ENCODE results near the gene SH3PXD2B.
"Not testable (repeated sequence)": the region's sequence is repeated elsewhere in the genome, so short reads cannot be mapped to it uniquely, and the experiment has no call there.

Gene SH3PXD2B

DNA sequence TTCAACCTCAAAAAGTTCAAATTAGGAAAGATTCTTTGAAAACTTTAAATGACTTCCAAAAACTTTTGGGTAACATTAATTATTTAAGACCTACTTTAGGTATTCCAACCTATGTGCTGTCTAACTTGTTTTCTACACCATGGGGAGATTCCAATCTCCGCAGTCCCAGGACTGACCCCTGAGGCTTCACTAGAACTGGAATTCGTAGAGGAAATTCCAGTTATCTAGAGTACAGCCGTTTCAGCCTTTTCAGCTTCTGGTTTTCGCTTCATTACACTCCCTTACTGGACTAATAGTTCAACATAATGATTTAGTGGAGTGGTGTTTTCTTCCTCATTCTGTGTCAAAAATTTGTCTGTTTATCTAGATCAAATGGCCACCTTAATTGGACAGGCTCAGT is 55.7 kb downstream of the SH3PXD2B start:
- not testable (repeated sequence) for DNase-seq

DNA sequence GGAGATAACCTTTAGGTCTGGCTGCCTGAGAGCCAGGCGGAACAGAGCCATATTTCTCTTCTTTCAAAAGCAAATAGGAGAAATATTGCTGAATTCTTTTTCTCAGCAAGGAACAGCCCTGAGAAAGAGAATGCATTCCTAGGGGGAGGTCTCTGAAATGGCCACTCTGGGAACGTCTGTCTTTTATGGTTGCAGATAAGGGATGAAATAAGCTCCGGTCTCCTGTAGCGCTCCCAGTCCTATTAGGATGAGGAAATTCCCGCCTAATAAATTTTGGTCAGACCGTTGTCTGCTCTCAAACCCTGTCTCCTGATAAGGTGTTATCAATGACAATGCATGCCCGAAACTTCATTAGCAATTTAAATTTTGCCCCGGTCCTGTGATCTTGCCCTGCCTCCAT is 57.3 kb downstream of the SH3PXD2B start:
- not testable (repeated sequence) for DNase-seq

DNA sequence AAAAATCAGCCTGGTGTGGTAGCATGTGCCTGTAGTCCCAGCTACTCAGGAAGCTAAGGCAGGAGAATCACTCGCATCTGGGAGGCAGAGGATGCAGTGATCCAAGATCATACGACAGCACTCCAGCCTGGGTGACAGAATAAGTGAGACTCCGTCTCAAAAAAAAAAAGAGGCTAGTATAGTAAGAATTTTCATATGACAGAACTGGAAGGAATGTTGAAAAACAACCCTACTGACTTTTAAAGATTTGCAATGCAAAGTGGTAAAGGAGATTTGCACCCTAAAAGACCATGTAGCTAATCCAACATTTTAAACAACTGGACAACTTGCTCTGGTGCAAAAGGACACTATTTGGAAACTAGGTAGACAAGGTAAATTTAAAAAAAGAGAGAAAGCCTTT is 58.1 kb downstream of the SH3PXD2B start:
- DNase-seq = no peak

DNA sequence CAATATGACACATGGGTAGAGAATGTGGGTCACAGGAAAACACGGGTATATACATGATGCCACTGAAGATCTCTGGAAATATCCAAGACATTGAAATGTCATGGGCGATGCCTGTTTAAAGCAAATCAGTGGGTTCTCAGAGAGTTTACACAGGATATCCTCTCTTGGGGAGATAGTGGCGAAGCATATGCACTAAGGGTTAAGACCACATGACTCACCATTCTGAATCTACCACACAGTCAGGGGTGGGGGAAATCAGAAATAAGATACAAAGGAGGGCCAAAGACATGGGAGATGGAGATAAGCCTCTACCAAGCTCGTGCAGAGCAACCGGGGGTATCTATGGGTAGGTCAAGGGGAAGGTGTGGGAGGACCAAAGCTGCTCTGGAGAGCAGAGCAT is 58.8 kb downstream of the SH3PXD2B start:
- no peak for DNase-seq

DNA sequence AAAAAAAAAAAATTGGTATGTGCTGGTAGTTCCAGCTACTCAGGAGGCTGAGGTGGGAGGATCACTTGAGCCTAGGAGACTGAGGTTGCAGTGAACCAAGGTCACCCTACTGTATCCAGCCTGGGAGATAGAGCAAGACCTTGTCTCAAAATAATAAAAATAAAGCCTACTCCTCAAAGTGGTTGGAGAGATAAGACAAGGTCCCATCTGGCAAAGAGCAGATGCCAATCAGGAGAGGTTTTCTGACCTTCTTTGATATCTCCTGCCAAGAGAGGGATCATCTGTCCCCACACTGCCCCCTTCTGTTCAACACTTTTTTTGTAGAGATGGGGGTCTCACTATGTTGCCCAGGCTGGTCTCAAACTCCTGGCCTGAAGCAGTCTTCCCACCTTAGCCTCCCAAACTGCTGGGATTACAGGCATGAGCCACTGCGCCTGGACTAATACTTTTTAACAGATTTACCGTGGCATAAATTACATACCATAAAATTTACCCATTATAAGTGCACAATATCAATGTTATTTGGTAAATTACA is 64.7 kb downstream of the SH3PXD2B start:
- DNase-seq = no peak

DNA sequence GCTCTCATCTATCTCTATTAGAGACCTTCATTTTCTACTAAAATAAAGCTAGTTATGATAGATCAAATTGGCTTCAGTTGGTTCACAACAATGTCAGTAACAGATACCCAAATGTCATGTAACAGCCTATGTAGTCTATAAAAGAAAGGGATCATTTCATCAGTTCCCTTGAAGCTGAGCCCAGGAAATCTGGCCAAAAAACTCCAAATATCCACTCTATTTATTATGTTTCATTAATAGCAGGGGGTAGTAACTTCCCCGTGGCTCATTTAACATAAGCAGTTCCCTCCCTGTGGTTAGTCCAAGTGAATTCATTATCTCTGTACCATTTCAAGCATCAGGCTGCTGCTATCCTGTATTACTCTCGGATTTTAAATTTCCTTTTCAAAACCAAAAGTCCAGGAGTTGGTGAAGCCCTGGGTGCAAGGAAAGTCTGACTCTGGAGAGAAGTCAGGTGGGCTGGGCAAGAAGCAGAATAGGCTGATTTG is 66.0 kb downstream of the SH3PXD2B start:
- DNase-seq = no peak

DNA sequence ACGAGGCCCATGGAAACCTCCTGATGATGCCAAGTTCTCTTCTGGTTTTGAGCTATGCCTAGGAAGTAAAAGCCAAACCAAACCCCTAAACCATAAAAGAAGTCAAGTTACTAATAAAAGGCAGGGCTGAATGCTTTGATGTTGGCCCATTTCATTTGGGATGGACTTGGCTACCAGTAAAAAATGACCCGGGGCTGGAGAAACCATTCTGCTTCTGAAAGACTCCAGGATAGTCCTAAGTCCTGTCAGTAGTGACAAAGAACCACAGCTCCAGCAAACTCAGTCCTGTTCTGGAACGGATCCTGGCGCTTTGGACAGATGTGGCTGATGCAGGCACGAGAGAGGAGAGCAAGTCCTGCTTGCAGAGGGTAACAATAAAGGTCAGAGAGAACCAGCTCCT is 68.6 kb downstream of the SH3PXD2B start:
- DNase-seq = no peak

DNA sequence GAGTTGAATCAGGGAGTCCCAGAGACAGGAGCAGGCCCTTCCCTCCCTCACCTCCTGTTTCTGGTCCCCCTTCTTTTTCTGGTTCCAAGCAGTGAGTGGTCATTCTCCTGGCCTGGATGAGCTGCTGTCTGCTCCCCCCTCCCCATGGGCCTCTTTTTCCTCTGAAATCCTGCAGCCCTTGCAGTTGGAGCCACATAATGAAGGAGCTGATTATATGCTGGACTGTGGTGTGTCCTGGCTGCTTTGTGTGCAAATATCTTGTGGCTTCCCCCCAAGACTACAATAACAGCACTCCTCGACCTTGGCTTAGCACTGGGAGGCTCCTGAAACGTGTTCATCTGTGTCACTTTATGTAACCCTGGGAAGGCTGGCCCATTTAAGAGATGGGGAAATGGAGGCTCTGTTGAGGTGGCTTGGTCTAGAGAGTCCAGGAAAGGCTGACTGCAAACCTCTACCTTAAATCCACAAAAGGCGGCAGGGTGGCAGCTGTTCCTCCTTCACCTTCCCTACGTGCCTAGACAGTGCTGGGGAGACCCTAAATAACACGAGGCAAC is 69.2 kb downstream of the SH3PXD2B start:
- DNase-seq = no peak

DNA sequence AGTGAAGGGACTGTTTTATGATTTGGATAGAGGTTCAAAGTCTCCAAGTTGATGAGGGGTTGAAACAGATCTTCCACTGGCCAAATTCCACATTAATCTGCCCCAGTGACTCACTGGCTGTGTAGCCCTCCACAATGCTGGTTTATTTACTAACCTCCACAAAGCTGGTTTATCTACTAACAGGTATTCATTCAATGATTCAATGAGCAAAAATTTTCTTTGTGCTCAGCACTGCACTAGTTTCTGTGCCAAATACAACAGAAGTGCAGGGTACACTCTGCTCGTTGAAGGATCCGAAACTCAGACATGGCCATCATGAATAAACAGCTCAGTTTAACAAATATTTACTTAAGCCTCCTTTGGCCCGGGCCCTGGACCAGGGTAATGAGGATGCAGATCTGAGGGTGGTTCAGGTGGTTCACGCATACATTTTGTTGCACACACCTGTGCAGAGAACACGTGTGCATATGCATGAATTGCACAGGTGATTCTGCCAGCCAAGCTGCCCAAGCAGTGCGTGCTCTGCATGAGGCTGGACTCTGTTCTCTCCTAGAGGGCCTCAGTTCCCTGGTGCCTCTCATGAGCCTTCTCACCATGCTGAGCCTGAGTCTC is 71.0 kb downstream of the SH3PXD2B start:
- no peak for DNase-seq

DNA sequence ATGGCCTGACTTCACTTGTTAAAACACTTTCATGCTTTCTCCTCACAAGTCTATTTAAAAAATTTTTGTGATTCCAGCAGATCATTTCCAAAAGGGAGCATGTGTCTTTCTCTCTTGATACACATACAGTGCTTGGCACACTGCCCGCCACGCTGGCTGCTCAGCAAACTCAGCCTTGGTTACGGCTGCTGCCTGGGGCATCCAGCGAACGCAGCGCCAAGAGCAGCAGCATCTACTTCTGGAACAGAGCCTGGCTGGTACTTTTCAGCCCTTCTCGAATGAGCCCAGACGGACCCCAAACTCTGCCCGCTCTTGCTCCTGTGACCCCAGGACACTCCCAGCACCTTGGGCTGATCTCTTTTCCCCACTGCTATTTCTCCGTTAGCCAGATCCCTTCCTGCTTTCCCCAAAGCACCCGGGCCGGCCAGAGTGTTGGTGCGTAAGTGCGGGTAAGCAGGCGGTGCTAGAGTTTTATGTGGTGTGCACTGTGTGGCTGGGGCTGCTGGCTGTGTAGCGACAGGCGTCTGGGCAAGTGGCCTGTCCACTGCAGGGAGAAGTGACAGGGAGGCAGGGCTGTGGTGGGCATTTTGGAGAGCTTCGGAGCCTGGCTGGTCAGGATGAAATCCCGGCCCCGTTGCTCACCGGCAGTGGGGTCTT is 73.2 kb downstream of the SH3PXD2B start:
- DNase-seq = no peak

DNA sequence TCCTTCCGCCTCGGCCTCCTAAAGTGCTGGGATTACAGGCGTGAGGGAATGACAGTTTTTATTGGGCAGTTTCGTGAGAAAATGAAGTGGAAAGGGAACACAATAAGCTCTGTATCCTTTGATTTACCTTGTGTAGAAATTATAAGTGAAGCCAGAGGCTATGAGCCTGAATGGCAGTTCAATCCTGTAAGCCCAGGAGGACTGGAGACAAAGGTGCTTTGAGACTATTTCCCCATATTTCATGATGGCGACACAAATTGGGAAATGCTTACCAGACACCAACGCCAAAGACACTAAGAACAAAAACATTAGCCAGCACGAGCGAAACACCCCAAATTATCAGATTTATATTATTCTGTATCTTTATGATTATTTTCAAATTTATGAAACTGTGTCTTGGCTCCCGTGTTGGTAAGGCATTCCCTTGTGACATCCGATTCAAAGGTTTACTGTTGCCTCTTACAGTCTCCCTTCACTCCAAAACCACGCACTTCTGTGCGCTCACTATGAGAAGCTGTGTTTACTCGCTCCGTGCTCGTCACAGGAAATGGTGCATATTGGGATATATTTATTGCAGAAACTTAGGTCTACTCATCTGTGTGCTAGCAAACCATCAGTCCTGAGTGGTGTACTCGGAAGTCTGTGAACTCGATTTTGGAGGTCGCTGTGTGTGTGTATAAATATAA is 73.9 kb downstream of the SH3PXD2B start:
- DNase-seq = no peak

DNA sequence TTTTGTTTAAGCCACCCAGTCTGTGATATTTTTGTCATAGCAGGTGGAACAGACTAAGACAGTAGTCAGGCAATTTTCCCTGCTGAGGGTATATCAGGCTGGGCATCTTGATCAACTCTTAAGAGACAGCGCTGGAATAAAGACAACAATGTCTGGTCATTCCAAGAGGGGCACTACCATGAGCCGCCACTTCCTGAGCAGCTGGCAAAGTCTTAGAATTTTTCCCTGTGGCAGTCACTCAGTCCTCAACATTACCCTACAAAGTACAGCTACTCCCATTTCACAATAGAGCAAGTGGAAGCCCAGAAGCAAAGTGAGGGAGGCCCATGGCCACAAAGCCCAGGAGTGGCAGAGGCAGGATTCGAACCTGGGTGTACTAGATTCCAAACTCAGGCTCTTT is 74.8 kb downstream of the SH3PXD2B start:
- DNase-seq = no peak

DNA sequence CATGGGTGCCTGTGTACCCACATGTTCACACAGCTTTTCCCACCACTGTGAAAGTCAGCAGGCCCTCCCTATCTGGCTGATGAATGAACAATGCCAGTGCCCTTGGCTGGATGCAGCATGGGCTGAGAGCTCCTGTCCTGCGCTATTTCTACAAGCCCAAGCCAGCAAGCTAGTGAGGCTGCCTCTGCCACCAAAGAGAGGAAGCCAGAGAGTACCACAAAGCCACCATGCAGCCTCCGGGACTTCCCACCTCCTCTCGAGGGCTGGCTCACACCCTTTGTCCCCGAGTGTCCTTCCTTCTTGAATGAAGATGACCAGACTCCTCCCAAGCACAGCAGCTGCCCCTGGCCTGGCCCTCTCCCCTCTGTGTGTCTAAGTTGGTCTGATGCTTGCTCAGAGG is 76.5 kb downstream of the SH3PXD2B start:
- no peak for DNase-seq

DNA sequence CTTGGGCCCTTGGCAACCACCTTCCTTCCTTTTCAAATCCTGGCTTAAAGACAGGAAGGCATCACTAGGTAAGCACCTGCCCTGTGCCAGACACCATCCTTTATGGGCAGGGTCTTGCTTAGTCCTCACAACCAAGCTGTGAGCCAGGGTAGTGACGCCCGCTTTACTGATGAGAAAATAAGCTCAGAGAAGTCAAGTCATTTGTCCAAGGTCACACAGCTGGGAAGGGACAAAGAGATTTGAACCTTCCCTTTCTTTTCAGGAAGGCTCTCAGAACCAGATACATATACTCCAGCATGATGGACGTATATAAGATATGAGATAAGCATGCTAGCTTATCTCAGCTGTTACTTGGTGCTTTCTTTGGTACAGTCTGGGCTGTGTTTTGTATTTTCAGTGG is 76.9 kb downstream of the SH3PXD2B start:
- DNase-seq = no peak

DNA sequence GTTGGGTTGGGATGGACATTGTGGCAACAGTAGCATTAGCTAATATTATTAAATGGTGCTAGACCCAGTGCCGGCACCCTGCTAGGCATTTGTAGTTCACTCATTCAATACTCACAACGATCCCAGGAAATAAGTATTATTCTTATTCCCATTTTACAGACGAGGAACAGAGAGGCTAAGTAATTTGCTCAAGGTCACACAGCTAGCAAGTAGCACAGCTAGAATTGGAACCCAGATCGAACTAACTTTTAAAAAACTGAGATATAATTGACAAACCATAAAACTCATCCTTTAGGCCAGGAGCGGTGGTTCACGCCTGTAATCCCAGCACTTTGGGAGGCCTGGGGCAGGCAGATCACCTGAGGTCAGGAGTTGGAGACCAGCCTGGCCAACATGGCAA is 79.5 kb downstream of the SH3PXD2B start:
- DNase-seq = no peak

DNA sequence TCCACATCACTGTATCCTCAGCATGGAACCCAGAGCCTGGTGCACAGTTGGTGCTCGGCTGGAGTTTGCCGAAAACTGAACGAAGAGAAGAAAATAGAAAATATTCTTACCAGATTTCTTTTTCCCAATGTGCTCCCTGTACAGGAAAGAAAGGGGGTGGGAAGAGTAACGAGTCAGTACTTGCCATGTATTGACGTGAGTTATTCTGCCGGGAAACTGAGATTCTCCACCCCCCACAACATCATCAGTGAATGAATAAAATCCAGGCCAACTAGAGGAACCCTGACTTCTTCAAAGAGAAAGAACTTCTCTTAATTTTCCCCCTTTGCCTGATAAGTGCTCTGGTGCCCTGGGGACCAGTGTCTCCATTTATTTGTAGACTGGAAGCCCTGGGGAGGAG is 80.6 kb downstream of the SH3PXD2B start:
- DNase-seq = no peak

DNA sequence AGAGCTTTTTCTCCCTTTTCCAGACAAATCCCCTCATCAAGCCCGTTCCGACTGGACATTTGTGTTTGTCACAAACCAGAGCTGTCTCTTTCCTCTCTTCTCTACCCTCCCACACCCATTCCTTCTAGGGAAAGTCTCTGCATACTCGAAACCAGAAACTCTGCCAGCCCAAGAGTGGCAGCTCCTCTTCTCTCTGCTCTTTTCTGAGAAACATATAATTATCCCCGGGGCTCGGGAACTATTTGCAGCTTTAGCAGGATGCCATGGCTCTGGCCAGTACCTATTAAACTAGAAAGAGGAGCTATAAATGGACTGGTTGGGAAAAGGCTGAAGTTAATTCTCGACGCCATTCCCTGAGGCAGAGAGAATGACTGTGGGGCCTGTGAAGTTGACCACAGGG is 82.6 kb downstream of the SH3PXD2B start:
- no peak for DNase-seq

DNA sequence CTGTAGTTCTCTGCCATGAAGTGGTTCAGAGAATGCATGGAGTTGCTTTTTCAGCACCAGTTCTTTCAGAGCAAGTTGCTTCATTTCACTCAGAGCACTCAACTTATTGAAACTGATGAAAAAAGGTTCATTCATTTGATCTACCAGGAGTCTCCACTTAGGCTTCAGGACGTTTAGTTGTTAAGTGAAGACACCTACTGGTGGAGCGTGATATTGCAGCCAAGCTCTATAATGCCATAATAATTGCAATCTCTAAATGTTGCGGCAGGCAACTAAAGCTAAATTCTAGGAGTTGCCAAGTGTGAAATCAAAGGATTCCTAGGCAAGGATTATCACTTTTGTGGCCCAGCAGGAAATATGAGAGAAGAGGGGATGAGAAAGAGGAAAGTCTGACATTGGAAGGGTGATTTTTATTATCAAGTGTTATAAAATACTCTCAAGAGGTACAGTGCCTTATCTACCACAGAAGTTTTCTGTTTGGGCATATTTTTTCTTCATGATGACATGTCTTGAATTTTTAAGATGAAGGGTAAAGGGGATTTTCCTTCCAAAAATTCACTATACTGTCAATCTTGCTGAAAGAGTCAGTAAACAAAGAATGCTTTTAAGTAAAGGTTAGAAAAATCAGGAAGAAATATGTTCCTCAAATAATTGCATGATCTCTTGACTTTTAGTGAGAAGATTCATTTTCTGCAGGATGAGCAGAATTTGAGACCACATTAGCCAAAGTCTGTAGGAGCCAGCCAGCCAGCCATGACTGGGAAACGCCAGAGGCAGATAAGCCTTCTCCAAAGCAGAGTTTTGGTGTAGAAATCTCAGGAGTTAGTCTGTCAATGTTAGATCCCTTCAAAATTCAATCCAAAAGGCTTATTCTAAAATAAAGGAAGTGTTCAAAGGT is 83.4 kb downstream of the SH3PXD2B start:
- no peak for DNase-seq

DNA sequence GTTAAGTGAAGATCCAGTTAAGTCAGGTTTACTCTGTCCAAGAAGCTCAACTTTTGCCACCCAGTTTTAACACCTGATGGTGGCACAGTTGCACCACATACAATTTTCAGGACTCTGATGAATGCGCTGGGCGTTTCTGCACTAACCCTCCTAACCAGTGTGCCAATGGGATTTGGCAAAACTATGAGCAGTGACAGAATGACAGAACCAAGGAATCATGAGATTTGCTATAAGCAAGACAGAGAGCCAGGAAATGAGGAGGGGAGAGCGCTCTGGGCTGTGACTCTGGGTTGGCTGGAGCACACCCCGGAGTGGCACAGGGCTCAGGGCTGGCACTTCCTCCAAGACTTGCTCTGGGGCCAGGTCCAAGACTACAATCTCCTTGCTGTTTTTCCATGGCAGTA is 84.1 kb downstream of the SH3PXD2B start:
- DNase-seq = no peak

DNA sequence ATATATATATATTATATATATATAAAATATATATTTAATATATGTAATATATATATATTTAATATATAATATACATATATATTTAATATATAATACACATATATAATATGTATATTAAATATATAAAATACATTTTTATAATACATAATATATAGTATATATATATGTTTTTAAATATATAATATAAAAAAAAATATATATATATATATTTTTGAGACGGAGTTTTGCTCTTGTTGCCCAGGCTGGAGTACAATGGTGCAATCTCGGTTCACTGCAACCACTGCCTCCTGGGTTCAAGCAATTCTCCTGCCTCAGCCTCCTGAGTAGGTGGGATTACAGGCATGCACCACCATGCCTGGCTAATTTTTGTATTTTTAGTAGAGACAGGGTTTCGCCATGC is 85.6 kb downstream of the SH3PXD2B start:
- DNase-seq = not testable (repeated sequence)

DNA sequence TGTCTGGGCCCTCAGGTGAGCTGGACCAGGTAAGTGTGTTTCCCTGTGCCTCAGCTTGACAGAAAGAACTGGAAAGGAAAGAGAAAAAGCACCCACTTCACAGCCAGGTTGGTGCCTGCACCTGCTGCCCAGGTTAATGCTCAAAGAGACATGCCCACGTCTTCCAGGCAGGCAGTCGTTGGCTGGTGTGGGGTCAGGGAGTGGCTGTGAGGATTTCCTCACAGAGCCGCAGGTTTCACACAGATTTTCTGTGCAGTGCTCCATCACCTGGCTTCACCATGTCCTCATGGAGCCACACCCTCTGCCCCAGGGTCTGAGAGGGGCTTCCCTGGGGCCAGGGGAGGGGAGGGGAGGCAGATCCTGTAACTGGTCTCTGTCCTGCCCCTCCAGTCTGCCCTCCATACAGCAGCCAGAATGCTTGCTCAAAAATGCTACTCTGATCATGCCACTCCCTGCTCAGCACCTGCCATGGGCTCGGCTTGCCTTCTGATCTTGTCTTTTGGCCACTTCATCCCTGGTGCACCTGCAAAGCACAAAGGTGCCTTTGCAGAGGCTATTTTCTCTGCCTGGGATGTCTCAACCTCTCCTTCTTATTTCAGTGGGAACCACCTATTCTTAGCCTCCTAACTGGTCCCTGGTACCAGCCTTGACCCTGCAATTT is 88.2 kb downstream of the SH3PXD2B start:
- DNase-seq = no peak

DNA sequence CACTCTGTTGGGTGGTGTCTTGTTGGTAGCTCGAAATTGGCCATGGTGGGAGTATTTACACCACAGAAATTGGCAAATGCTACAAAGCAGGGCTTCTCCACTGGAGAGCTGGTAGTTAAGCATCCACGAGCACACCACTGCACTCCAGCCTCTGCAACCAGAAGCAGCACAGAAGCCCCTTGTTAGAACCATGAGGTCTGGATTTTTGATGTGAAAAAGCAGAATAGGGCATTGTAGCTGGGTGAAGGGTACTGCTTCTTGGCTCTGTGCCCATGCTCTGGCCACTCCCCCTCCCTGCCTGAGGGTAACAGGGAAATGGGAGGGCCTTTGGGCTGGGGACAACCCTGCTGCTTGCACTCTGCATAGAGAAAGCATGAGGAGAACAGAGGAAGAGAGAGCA is 89.6 kb downstream of the SH3PXD2B start:
- peak in 1 of 2 donors; percentile 33 for DNase-seq
